HG02623 (cell line): Measurements from ENCODE around the gene PPP5C.
"Not testable (repeated sequence)": the region's sequence is repeated elsewhere in the genome, so short reads cannot be mapped to it uniquely, and the experiment has no call there.

Source experiments
- ATAC-seq: cut with Tn5 transposase; IDR thresholded peaks from one replicate; pipeline ENCODE4 v1.9.1; 2021; ENCODE audit warnings: moderate library complexity; ENCODE audit not compliant: unreplicated experiment

The PPP5C gene

DNA sequence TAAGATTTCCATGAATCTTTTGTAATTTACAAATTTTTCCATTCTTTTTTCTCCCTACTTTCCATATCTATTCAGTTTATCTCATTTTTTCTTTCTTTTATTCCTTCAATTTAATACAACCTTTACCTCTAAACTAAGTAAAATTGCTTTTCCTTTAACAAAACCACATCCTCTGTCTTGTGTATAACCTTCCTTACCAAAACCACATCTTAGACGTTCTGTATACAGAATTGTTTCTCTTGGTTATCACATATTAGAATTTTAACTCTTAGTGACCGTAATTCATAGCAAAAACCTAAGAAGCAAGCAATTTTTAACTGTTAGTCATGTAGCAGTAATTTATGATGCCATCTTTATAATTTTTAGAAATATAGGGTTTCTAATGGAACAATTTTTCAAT is 15.0 kb downstream of the PPP5C start:
- no peak for ATAC-seq

DNA sequence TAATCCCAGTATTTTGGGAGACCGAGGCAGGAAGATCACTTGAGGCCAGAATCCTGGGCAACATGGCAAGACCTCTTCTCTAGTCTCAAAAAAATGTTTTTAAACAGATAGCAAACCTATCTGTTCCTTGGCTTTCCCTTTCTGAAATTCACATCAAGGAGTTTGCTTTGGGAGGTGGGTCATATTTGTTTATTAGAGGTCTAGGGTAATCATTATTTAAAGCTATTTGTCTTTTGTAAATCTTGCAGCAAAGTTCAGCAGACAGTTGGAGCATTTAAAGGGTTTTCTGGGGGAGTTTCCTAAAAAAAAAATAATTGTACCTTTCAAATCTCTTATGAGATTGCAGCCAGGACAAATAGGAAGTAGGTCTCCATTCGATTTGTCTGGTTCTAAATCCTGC is 17.5 kb downstream of the PPP5C start:
- ATAC-seq, result no peak

DNA sequence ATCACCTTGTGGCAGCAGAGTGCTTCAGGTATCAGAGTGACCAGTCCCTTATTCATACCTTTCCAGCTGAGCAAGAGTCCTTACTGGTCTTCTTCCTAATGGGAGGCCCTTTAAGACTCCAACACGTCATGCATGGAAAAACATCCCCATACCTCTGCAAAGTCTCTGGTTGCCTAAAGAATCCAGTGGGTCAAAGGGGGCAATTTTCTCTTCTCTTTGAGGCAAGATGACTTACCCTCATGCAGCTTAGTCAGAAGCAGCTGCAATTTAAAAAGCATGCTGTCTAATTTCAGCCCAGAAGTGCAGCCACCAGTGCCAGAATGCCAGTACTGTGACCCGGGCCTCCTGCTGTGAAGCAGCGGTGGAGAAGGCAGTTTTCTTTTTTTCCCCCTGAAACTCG is 18.7 kb downstream of the PPP5C start:
- ATAC-seq, result no peak

DNA sequence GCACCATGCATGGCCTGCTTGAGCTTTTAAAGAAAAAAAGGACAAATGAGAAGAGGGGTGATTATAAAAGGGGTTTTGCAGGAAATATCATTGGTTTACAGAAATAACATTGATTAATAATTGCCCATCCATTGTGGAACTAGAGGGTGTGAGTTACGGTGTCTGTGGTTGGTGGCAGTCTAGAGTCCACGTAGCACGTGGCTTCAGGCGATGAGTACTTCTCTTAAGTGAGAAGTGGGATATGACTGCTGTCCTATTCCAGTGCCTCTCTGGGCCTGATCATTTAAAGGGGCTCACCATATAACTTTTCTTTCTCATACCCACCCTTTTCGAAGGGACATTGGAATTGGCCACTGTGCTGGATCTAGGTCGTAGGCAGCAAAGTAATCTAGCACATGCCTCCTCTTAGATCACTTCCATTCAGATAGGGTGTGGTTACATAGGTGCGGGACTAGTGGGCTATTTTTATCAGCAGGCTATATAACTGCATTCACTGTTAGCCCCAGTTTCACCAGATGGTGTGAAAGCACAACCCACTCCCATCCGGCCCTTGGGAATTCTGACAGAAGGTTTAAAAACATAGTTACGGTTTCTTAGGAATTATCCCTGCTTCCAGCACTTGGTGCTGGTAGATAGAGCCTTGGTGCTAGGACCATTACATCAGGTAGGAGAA is 19.9 kb downstream of the PPP5C start:
- ATAC-seq, result no peak

DNA sequence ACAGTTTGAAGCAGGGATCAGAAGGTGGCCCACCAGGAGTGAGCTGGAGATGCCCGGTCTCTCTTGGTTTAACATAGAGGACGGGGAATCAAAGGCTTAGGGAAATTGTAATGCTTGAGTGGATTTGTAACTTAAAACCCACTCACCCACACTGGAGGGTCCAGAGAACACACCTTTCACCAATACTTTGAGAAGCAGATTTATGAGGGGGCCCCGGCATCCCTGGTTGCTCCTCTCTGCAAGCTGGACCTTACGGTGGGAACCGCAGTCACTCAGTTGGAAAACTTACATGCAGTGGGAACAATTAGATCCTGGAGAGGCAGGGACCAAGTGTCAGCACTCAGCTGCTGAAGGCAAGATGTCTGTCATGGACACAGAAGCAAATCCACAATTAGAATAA is 20.5 kb downstream of the PPP5C start:
- no peak for ATAC-seq

DNA sequence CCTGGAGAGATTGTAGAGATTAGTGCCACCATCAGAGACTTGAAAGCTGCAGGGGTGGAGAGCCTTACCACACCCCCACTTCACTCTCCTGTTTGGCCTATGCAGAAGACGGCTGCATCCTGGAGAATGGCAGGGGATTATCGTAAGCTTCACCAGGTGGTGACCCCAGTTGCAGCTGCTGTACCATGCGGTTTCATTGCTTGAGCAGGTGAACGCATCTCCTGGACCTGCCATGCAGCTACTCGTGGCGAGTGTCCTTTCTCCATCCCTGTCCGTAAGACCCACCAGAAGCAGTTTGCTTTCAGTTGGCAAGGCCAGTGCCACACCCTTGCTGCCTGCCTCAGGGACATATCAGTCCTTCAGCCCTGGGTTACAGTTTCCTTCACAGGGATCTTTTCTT is 21.2 kb downstream of the PPP5C start:
- ATAC-seq, result no peak

DNA sequence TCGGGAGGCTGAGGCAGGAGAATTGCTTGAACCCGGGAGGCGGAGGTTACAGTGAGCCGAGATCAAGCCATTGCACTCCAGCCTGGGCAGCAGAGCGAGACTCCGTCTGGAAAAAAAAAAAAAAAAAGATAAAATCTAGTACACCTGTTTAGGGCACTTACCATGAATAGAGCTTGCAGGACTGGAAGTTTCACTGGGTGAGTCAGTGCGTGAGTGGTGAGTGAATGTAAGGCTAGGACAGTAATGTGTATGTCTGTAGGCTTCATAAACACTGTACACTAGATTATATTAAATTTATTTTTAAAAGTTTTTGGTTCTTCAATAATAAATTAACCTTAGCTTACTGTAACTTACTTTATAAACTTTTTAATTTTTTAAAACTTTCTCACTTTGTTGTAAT is 22.9 kb downstream of the PPP5C start:
- ATAC-seq, result no peak

DNA sequence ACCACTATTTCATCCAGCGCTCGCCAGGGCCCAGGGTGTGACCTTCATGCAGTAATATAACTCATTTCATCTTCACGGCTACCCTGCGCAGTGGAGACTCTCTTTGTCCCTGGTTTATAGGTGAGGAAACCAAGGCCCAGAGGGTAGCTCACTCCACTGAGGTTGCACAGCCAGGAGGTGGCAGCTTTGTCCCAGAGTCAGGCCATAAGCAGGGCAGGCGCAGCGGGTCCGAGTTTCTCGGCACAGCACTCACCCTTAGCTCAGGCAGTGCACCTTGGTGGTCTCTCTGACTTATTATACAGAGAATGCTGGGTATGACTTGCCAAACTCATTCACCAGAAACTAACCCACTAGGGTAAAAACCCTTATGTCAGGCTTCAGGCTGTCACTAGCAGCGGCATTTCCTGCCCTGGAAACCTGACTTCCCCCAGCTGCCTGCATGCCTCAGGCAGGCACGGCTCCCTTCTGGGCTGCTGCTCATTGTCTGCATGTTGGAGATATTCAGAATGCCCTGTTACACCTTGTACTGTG is 24.5 kb downstream of the PPP5C start:
- ATAC-seq, result no peak

DNA sequence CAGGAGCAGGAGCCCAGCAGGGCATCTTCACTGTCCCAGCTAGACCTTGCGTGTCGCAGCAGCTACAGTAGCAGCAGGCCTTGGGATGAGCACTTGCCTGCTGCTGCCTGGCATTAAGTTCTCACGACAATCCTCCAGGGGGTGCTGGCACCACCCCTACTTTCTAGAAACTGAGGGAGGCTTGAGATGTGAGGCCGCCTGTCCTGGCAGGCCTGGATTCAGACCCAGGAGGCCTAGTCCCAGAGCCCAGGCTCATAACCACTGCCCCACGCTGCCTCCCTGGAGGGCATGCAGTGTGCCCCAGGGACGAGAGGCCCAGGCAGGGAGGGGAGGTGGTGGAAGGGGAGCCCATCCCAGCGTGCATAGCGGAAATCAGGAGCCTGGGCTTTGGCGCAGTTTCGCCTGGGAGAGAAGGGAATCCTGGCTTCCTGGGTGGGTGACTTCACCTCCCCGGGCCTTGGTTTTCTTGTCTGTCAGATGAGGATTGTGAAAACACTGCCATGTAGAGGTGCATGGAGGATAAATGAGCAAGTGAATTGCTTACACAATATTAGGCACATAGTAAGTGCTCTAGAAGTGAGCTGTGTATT is 26.1 kb downstream of the PPP5C start:
- ATAC-seq, result no peak

DNA sequence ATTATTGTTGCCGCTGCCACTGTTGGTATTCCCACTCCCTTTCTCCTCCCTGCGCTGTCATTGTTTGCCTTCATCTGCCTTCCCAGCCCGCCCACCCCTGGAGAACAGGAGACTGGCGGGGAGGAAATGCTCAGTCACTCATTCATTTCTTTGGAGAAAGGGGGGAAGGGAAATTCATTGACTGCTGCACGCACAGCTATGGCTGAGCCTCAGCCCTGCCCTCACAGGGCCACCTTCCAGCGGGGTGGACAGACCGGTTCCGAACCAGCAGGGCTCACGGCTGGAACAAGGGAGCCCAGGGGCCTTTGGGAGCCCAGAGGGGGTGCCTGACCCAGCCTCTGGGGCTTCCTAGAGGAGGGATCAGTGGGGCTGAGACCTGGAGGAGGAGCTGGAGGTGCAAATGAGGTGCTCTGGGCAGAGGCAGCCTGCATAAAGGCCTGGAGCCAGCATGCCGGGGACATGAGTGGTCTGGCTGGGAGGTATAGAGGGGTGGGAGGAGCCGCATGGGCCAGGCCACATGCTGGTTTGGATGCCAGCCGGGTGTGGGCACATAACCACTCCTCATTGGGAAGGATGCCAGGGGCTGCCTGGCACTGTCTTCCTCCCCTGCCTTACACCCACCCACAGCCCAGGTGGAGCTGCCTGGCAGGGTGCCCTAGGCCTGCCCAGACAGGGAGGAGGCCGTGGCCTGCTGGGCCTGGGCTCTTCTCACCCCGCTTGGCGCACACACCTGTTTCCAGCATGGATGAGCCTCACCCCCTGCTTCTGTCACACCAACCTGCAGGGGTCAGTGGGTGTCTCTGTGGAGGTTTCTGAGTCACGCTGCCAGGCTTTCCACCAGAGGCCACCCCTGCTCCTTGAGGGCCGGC is 26.8 kb downstream of the PPP5C start:
- no peak for ATAC-seq

DNA sequence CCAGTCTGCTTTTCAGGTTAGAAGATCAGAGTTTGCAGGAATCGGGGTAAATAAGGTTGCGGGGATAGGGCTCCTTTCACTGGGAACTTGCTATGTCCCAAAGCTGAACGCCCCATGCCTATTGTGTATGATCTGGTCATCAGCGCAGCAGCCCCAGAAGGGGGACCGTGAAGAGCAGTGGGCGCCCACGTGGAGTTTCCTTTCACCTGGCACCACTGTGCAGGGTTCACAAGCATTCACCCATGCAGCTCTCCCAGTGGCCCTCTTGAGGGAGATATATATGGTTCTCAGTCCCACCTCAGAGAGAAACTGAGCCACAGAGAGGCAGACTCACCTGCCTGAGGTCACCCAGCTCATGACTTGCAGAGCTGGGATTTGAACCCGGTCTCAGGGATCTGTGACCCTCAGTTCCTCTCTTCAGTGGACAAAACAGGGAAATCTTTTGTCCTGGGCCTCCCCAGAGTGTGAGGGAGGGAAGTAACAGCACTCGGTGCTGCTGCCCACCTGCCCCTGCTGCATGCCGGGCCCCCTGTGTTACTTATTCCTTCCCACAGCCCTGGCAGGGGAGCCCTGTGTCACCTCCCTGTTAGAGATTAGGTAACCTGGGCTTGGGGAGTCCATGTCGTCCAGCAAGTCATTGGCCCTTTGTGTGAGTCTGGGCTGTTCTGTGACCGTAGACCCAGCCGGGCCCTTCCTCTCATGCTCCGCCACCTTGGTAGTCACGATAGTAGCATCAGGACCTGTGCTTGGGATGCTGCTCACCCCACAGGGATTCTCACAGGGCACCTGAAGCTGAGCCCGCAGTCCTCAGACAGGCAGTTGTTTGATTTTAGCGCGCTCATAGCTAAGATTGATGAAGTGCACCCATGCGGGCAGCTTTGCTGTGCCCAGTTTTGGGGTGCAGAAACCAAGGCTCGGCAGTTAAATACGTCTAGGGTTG is 27.9 kb downstream of the PPP5C start:
- no peak for ATAC-seq

DNA sequence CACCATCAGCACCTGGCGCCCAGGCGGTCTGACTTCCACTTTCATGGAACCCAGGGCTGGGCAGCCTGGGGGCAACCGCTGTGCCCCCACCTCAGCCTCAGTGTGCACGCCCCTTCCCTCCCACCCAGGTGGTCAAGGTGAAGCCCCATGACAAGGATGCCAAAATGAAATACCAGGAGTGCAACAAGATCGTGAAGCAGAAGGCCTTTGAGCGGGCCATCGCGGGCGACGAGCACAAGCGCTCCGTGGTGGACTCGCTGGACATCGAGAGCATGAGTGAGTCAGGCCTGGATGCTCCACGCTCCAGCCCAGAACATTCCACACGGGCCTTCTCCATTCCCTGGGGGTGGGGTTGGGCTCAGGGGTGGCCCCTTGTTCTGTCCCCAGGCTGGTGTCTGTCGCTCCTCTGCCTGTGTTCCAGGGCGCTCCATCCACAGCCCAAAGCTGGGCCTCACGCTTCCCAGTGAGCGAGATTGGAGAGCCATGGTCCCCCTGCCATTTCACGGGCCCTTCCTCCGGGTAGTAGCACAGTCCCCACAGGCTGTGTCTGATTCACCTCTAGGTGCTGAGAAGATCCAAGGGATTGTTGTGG is 28.7 kb downstream of the PPP5C start:
- not testable (repeated sequence) for ATAC-seq

DNA sequence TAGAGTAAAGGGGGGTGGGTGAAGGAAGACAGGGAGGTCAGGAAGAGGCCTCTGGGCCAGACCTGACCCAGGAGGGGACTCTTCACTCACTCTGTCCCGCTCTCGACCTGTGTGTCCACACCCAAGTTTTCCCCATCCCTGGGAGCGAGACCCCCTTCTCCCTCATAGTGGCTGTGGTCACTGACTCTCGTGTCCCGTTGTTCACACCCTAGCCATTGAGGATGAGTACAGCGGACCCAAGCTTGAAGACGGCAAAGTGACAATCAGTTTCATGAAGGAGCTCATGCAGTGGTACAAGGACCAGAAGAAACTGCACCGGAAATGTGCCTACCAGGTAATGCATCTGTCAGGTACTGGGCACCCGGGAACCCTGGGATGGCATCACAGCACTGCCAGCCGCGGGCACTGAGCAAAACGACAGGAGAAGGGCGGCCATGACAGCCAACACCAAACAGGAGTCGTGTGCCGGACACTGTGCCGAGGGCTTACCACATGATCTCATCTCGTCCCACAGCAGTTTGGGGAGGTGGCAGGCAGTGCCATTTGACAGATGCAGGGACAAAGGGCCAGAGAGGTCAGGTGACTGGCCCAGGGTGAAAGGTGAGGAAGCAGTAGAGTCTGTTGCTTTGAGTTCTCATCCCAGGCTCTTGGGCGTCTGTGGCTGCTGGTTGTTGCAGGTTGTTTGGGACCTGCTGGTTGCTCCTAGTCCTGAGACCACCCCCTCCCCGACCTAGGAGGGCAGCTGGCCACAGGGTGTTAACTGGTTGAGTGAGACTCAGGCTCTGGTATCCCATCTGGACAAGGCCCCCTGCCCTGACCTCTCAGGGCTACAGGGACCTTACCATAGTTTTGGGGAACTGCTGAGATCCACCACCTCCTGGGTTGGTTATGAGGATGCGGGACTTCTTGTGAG is 29.6 kb downstream of the PPP5C start:
- ATAC-seq, result no peak

DNA sequence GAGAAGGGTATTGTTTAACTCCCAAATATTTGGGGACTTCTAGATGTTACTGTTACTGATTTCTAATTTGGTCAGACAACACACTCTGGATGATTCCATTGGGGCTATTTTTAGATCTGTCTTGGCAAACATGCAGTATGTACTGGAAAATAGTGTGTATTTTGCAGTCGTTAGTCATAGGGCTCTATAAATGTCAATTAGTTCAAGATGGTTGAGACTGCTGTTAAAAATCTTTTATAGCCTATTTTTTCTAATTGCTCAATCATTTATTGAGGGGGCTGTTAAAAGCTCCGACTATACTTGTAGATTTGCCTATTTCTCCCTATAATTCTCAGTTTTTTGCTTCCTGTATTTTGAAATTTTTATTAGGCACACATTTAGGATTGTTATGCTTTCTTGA is 31.4 kb downstream of the PPP5C start:
- no peak for ATAC-seq

DNA sequence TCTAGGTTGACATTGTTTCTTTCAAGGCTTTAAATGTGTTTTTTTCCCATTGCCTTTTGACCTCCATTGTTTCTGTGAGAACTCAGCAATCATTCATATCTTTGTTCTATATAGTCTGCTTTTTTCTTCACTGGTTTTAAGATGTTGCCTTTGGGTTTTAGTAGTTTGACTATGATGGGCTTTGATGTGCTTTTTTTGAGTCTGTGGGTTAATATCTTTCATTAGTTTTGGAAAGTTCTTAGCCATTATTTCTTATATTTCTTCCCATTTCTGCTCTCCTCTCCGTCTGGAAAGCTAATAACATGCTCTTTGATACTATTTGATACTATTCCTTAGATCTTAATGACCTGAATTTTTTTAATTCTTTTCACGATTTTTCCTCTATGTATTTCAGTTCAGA is 33.8 kb downstream of the PPP5C start:
- no peak for ATAC-seq

DNA sequence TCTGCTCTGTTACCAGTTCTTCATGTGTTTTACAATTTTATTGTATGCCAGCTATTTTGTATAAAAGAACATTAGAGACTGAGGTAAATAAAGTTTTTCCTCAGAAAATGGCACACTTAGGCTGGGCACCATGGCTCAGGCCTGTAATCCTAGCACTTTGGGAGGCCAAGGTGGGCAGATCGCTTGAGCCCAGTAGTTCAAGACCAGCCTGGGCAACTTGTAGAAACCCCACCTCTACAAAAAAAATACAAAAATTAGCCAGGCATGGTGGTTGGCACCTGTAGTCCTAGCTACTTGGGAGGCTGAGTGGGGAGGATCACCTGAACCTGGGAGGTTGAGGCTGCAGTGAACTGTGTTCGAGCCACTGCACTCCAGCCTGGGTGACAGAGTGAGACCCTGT is 34.5 kb downstream of the PPP5C start:
- no peak for ATAC-seq

DNA sequence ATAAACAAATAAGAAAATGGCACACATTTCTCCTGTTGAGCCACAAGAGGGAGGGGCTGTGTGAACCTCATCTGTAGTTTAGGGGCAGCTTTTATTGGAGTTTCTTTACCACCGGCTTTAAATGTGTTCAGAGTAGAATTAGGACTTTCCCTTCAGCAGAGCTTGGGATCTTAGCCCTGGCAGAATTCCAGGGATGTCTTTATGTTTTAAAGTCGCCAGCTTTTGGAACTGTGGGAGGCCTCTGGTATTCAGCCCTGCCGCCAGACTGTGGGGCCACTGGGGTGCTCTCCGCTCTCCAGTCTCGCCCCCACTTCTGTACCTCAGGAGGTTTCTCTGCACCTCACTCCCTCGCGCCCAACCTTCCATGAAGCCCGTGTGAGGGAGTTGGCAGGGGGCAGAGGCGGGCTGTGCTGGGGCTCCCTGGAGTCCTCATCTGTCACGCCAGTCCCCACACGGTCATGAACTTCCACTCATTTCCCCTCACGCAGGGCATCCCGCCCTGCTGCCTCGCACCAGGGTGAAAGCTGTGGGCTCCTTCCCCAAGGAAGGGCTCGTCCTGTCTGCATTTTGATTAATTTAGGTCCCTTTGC is 35.0 kb downstream of the PPP5C start:
- ATAC-seq, result no peak

DNA sequence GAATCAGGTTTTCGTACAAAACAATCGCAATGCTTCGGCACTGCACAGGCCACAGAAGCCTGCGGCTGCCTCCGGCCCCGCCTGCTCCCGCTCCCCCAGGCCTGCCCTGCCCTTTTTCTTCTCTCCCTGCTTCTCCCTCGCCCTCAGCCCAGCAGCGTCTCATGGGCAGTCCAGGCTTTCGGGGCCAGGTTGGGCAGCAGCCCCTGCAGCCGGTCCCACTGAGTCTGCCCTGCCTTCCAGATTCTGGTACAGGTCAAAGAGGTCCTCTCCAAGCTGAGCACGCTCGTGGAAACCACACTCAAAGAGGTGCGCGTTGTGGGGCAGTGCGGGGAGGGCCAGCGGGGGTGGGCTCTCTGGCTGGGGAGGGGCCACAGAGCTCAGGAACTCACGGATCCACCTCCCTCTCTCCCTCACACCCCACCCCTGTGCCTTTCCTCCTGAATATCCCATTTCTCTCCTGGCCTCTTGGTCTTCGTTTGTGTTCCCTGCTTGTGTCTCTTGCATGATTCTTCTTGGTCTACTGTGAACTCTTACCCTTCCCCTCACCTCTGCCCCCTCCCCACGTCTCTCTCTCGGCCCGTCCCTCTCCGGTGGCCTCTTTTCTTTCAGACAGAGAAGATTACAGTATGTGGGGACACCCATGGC is 36.4 kb downstream of the PPP5C start:
- no peak for ATAC-seq

DNA sequence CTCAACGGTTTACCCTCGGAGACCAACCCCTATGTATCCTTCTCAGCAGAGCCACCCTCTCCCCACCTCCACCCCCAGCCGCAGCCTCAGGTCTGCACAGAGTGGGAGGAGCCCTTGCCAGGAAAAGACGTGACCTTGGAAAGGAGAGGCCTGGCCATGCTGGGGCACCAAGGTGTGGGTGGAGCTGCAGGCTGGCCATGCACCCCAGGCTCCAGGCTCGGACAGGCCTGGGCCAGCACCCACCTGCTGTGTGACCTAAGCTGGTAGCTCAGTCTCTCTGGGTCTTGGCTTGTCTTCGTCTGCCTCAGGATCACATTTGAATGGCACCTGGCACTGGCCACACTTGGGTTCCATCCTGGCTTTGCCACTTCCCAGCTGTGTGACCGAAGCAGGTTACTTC is 37.0 kb downstream of the PPP5C start:
- ATAC-seq, result no peak
